Measurements from ENCODE around the gene KANK4.

The KANK4 gene

GRCh38 chr1:62198781-62199125 lies 120.5 kb downstream of the KANK4 start:
- Histone ChIP-seq H3K4me2 (no peak overlapping the region), H3K36me3 (ENCODE audit: insufficient read depth) (no peaks in the 10 kb centered on the region), H3K9ac (no peak overlapping the region)

DNA sequence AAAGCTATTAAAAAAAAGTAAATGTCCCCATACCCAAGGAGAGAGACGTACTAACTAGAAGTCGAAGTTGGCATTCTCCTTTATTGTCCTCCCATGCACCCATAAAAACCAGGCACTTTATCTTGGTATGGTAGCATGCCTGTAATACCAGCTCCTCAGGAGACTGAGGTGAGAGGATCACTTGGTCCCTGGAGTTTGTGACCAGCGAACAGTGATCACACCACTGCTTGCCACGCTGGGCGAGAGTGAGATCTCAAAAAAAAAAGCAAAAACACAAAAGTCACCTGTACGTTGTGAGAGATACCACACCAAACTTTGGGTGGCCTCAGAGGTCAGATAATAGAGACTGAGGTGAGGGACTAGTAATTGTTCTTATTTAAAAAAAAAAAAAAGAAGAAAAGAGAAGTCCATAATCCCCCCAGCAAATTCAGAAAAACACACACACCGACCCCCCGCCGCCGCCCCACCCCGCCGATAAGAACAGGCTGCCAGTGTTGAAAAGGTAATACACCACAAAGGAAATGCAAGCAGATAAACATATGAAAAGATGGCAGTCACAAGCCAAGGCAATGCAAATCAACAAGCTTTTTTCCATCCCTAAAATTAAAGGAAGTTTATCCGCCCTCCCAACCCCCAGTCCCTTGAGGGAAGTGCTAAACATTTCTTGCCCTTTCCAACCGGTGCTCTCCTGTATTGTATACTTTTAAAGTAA lies 121.0 kb downstream of the KANK4 start:
- Histone ChIP-seq H2AFZ (ENCODE audit: low read depth) (no peak overlapping the region), H3K36me3 (ENCODE audit: insufficient read depth) (no peaks in the 10 kb centered on the region), H3K4me3 (IDR thresholded peaks at IDR 0.05; ENCODE audit: insufficient read depth, low read depth, low read length) (no peak overlapping the region), H3K9ac (no peak overlapping the region), H3K4me2 (no peak overlapping the region), H4K20me1 (ENCODE audit: insufficient read depth) (no peaks in the 10 kb centered on the region), H3K27ac (no peak overlapping the region), H3K27me3 (ENCODE audit: insufficient read depth, low read depth) (no peaks in the 10 kb centered on the region), H3K79me2 (ENCODE audit: insufficient read depth, low read depth) (no peaks in the 10 kb centered on the region), H3K4me1 (ENCODE audit: low read depth, poor library complexity, severe bottlenecking) (no peaks in the 10 kb centered on the region)
- TF ChIP-seq, protein P1, sequence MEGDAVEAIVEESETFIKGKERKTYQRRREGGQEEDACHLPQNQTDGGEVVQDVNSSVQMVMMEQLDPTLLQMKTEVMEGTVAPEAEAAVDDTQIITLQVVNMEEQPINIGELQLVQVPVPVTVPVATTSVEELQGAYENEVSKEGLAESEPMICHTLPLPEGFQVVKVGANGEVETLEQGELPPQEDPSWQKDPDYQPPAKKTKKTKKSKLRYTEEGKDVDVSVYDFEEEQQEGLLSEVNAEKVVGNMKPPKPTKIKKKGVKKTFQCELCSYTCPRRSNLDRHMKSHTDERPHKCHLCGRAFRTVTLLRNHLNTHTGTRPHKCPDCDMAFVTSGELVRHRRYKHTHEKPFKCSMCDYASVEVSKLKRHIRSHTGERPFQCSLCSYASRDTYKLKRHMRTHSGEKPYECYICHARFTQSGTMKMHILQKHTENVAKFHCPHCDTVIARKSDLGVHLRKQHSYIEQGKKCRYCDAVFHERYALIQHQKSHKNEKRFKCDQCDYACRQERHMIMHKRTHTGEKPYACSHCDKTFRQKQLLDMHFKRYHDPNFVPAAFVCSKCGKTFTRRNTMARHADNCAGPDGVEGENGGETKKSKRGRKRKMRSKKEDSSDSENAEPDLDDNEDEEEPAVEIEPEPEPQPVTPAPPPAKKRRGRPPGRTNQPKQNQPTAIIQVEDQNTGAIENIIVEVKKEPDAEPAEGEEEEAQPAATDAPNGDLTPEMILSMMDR (conservative IDR thresholded peaks at IDR 0.05; ENCODE audit: low read depth, low read length): no peak

More at GRCh38 chr1:62198781-62199125, 120.5 kb downstream of the KANK4 start:
- Histone ChIP-seq H3K27me3 (ENCODE audit: insufficient read depth, low read depth) (no peaks in the 10 kb centered on the region), H2AFZ (ENCODE audit: low read depth) (no peak overlapping the region), H4K20me1 (ENCODE audit: insufficient read depth) (no peaks in the 10 kb centered on the region), H3K4me1 (ENCODE audit: low read depth, poor library complexity, severe bottlenecking) (no peaks in the 10 kb centered on the region), H3K79me2 (ENCODE audit: insufficient read depth, low read depth) (no peaks in the 10 kb centered on the region), H3K27ac (no peak overlapping the region), H3K4me3 (IDR thresholded peaks at IDR 0.05; ENCODE audit: insufficient read depth, low read depth, low read length) (no peak overlapping the region)
- TF ChIP-seq, protein P1 (conservative IDR thresholded peaks at IDR 0.05; ENCODE audit: low read depth, low read length): no peak

DNA sequence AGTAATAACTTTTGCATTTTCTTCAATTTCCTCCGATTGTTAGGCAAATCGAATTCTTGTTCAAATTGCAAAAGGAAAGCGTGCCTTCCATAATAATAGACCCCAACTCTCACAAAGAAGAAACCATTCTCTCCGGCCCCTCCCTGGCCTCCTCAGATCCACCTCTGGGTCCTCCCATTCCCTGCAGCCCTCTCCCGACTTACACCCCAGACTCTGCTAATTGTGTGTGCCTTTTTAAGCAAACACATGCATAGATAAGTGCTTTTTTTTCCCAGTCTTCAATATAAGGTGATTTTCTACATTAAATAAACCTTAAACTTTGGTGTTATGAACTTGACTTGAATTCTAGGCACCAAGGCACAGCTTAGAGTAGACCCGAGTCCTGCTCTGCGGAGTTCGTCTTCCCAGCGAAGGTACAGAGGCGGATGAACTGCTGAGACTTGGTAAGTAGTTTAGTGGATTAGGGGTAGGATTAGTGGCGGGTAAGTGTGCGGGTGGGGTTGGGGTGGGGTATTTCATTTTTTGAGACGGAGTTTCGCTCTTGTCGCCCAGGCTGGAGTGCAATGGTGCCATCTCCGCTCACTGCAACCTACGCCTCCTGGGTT lies 123.0 kb downstream of the KANK4 start:
- no peaks in the 10 kb centered on the region for H4K20me1 ChIP-seq (ENCODE audit: insufficient read depth)
- no peaks in the 10 kb centered on the region for H3K79me2 ChIP-seq (ENCODE audit: insufficient read depth, low read depth)
- H3K9ac ChIP-seq: no peak overlapping the region
- no peak overlapping the region for H3K4me3 ChIP-seq (IDR thresholded peaks at IDR 0.05; ENCODE audit: insufficient read depth, low read depth, low read length)
- TF ChIP-seq, protein P1 (conservative IDR thresholded peaks at IDR 0.05; ENCODE audit: low read depth, low read length): no peak
- H3K4me2 ChIP-seq: no peak overlapping the region
- H3K36me3 ChIP-seq (ENCODE audit: insufficient read depth): no peaks in the 10 kb centered on the region
- no peaks in the 10 kb centered on the region for H3K4me1 ChIP-seq (ENCODE audit: low read depth, poor library complexity, severe bottlenecking)
- H2AFZ ChIP-seq (ENCODE audit: low read depth): no peak overlapping the region
- H3K27me3 ChIP-seq (ENCODE audit: insufficient read depth, low read depth): no peaks in the 10 kb centered on the region
- H3K27ac ChIP-seq: no peak overlapping the region

DNA sequence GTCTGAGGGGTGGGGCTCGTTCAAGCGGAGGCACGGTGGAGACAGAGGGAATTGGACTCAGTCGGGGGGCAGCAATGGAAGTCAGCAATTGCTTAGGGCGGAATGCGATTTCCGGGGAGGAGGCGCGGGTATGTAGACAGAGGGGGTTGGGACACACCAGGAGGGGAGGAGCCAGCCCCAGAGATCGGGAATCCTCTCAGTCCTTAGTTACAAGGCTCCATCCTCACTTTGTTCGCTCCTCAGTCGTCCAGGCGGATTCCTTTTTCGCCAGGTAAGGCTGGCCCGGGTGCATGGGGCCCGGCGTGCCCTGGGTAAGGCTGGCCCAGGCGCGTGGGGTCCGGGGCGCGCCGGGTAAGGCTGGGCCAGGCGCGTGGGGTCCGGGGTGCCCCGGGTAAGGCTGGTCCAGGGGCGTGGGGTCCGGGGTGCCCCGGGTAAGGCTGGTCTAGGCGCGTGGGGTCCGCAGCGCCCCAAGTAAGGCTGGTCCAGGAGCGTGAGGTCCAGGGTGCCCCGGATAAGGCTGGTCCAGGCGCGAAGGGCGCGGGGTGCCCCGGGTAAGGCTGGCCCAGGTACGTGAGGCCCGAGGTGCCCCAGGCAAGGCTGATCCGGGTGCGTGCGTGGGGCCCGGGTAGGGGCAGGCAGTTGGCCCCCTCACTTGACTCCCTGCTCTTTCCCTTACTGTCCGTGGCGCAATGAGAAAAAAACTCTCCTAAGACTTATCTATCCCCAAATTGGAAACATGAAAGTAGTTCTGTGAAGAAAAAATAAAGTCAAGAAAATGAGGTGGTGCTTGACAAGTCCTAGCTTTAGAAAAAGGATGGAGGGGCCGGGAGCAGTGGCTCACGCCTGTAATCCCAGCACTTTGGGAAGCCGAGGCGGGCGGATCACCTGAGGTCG lies 124.3 kb downstream of the KANK4 start, which contains the start of gene L1TD1:
L1TD1 (plus strand) TSS at position 199 of the 894 bp plus-strand sequence. CDS start 11,780 bp downstream, outside the sequence.
- H3K9ac ChIP-seq: no peak within 1 kb of the TSS
- H3K79me2 ChIP-seq (ENCODE audit: insufficient read depth, low read depth): no peaks in the 10 kb centered on the region
- H3K27me3 ChIP-seq (ENCODE audit: insufficient read depth, low read depth): no peaks in the 10 kb centered on the region
- no peak within 1 kb of the TSS for H3K4me2 ChIP-seq
- no peaks in the 10 kb centered on the region for H4K20me1 ChIP-seq (ENCODE audit: insufficient read depth)
- no peaks in the 10 kb centered on the region for H3K4me1 ChIP-seq (ENCODE audit: low read depth, poor library complexity, severe bottlenecking)
- H3K36me3 ChIP-seq (ENCODE audit: insufficient read depth): no peaks in the 10 kb centered on the region
- H3K4me3 ChIP-seq (IDR thresholded peaks at IDR 0.05; ENCODE audit: insufficient read depth, low read depth, low read length): no peak within 1 kb of the TSS
- H2AFZ ChIP-seq (ENCODE audit: low read depth): no peak within 1 kb of the TSS
- no peak within 1 kb of the TSS for H3K27ac ChIP-seq
- TF ChIP-seq, protein P1 (conservative IDR thresholded peaks at IDR 0.05; ENCODE audit: low read depth, low read length): no peak

Data from KMS-11 (cell line).